Activated gamma-delta T cell treated with anti-CD3 and anti-CD28 coated beads, Interleukin-2, amount 50 U/mL, for 16 hours (primary cell): ENCODE results near the gene POU6F2.
"Not testable (repeated sequence)": the region's sequence is repeated elsewhere in the genome, so short reads cannot be mapped to it uniquely, and the experiment has no call there.

Source experiments
- DNase-seq: peaks from one replicate; pipeline ENCODE4 v3.0.0-alpha.2; 2020; ENCODE audit warnings: low read depth

POU6F2 gene

GRCh38 chr7:39304668-39305405, 327.1 kb downstream of the POU6F2 start:
- no peak for DNase-seq

GRCh38 chr7:39306016-39306570, 328.4 kb downstream of the POU6F2 start:
- no peak for DNase-seq

GRCh38 chr7:39310699-39311098, 333.0 kb downstream of the POU6F2 start:
- no peak for DNase-seq

GRCh38 chr7:39312254-39312989, 334.7 kb downstream of the POU6F2 start:
- no peak for DNase-seq

GRCh38 chr7:39313376-39313775, 335.7 kb downstream of the POU6F2 start:
- no peak for DNase-seq

GRCh38 chr7:39313974-39314373, 336.3 kb downstream of the POU6F2 start:
- no peak for DNase-seq

- no peak for DNase-seq
Measured at GRCh38 chr7:39317107-39317506, 339.4 kb downstream of the POU6F2 start.

GRCh38 chr7:39317896-39318295, 340.2 kb downstream of the POU6F2 start:
- no peak for DNase-seq

GRCh38 chr7:39321245-39321644, 343.5 kb downstream of the POU6F2 start:
- no peak for DNase-seq

- DNase-seq: no peak
Measured at GRCh38 chr7:39321909-39322498, 344.3 kb downstream of the POU6F2 start.

GRCh38 chr7:39324139-39324760, 346.5 kb downstream of the POU6F2 start:
- DNase-seq: no peak

GRCh38 chr7:39331607-39332006, 353.9 kb downstream of the POU6F2 start:
- not testable (repeated sequence) for DNase-seq

GRCh38 chr7:39332142-39332541, 354.4 kb downstream of the POU6F2 start:
- no peak for DNase-seq

GRCh38 chr7:39333701-39334100, 356.0 kb downstream of the POU6F2 start:
- DNase-seq: no peak

- DNase-seq: no peak
Measured at GRCh38 chr7:39336442-39336841, 358.7 kb downstream of the POU6F2 start.

- DNase-seq: no peak
Measured at GRCh38 chr7:39338716-39339115, 361.0 kb downstream of the POU6F2 start.

- no peak for DNase-seq
Measured at GRCh38 chr7:39339591-39339990, 361.9 kb downstream of the POU6F2 start.

- no peak for DNase-seq
Measured at GRCh38 chr7:39341083-39341482, 363.4 kb downstream of the POU6F2 start.

GRCh38 chr7:39342763-39343162, 365.1 kb downstream of the POU6F2 start:
- no peak for DNase-seq

- DNase-seq: no peak
Measured at GRCh38 chr7:39349452-39350123, 371.9 kb downstream of the POU6F2 start.

GRCh38 chr7:39353615-39354376, 376.1 kb downstream of the POU6F2 start:
- DNase-seq: no peak
